KMS-11 (cell line): Measurements from ENCODE around the gene CALR.
A peak's percentile ranks its signal among the peaks of the same experiment; 100 is the strongest.

Experiments
- H2AFZ ChIP-seq: fragments of 200-600 bp; sonication (generic); 2 replicates; pipeline ENCODE4 v1.6.1; 2016; ENCODE audit warnings: antibody characterized with exemption, mixed run types, low read depth
- H3K27ac ChIP-seq: fragments of 200-600 bp; sonication (generic); 2 replicates; pipeline ENCODE4 v1.6.1; 2016; ENCODE audit warnings: mild to moderate bottlenecking, mixed run types
- H3K27me3 ChIP-seq: fragments of 200-600 bp; sonication (generic); 2 replicates; pipeline ENCODE4 v1.6.1; 2017; ENCODE audit warnings: mild to moderate bottlenecking, low read depth, mixed run types, moderate library complexity; ENCODE audit not compliant: insufficient read depth
- H3K36me3 ChIP-seq: fragments of 200-600 bp; sonication (generic); 2 replicates; pipeline ENCODE4 v1.6.1; 2017; ENCODE audit warnings: mild to moderate bottlenecking, mixed run types; ENCODE audit not compliant: insufficient read depth
- H3K4me1 ChIP-seq: fragments of 200-600 bp; sonication (generic); 2 replicates; pipeline ENCODE4 v1.6.1; 2016; ENCODE audit warnings: mild to moderate bottlenecking, low read depth, mixed run types; ENCODE audit not compliant: poor library complexity, severe bottlenecking
- H3K4me2 ChIP-seq: fragments of 200-600 bp; sonication (generic); 2 replicates; pipeline ENCODE4 v1.7.0; 2016; ENCODE audit warnings: mild to moderate bottlenecking, mixed run types
- H3K4me3 ChIP-seq: fragments of 200-600 bp; sonication (generic); IDR thresholded peaks from 2 replicates; pipeline ENCODE4 v1.6.1; 2017; ENCODE audit warnings: low read depth, low read length, mixed read lengths; ENCODE audit not compliant: insufficient read depth
- H3K79me2 ChIP-seq: fragments of 200-600 bp; sonication (generic); 2 replicates; pipeline ENCODE4 v1.6.1; 2016; ENCODE audit warnings: low read depth, mixed run types; ENCODE audit not compliant: insufficient read depth
- H3K9ac ChIP-seq: fragments of 200-600 bp; sonication (generic); 2 replicates; pipeline ENCODE4 v1.6.1; 2016; ENCODE audit warnings: mild to moderate bottlenecking, mixed run types
- H4K20me1 ChIP-seq: fragments of 200-600 bp; sonication (generic); 2 replicates; pipeline ENCODE4 v1.6.1; 2016; ENCODE audit warnings: mild to moderate bottlenecking, mixed run types; ENCODE audit not compliant: insufficient read depth
- TF ChIP-seq, protein P1 (sequence below): fragments of 200-600 bp; sonication (generic); conservative IDR thresholded peaks from 2 replicates; pipeline ENCODE4 v1.6.1; 2017; ENCODE audit warnings: low read depth, mild to moderate bottlenecking, antibody characterized with exemption, low read length, moderate library complexity, mixed read lengths

The CALR gene

DNA sequence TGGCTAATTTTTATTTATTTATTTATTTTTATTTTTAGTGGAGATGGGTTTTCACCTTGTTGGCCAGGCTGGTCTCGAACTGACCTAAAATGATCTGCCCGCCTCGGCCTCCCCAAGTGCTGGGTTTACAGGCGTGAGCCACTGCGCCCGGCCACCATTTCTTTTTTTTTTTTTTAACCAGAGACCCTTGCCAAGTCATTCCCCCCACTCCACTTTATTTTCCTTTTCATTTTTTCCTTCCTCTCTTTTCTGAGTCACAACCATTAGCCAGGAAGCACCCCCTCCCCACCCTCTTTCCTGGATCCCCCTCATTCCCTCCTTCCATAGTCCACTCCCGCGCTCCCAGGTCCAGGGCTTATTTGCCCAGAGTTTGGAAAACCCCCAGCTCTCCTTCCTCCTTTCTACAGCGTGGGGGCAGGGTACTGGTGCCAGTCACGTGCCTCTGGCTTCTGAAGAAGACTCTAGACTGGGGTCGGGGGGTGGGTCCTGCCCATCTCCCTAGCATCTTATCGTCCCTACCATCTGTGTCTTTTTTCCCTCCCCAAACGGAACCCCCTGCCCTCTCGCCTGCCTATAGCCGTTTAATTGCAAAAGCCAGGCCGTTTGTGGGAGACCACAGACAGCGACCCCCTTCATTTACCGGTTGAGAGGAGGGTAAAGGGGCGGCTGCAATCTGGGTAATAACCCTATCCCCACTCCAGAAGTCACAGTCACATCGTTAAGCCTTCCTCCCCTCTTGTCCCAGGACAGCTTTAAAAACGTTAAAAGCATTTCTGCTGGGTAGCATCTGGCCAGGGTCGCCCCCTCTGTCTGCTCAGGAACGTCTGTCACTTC lies 1.1 kb upstream of the CALR start:
- Histone ChIP-seq H3K27me3 (no peaks in the 10 kb centered on the region), H3K27ac (peak overlapping the region; percentile 83), H3K79me2 (peaks cover 51% of the 10 kb centered on the region), H3K4me1 (peaks cover 56% of the 10 kb centered on the region), H2AFZ (peak overlapping the region; percentile 58), H4K20me1 (peaks cover 11% of the 10 kb centered on the region), H3K36me3 (peaks cover 27% of the 10 kb centered on the region), H3K4me3 (no peak overlapping the region), H3K9ac (peak overlapping the region; percentile 97), H3K4me2 (peak overlapping the region; percentile 91)
- TF ChIP-seq, protein P1, sequence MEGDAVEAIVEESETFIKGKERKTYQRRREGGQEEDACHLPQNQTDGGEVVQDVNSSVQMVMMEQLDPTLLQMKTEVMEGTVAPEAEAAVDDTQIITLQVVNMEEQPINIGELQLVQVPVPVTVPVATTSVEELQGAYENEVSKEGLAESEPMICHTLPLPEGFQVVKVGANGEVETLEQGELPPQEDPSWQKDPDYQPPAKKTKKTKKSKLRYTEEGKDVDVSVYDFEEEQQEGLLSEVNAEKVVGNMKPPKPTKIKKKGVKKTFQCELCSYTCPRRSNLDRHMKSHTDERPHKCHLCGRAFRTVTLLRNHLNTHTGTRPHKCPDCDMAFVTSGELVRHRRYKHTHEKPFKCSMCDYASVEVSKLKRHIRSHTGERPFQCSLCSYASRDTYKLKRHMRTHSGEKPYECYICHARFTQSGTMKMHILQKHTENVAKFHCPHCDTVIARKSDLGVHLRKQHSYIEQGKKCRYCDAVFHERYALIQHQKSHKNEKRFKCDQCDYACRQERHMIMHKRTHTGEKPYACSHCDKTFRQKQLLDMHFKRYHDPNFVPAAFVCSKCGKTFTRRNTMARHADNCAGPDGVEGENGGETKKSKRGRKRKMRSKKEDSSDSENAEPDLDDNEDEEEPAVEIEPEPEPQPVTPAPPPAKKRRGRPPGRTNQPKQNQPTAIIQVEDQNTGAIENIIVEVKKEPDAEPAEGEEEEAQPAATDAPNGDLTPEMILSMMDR, result no peak

DNA sequence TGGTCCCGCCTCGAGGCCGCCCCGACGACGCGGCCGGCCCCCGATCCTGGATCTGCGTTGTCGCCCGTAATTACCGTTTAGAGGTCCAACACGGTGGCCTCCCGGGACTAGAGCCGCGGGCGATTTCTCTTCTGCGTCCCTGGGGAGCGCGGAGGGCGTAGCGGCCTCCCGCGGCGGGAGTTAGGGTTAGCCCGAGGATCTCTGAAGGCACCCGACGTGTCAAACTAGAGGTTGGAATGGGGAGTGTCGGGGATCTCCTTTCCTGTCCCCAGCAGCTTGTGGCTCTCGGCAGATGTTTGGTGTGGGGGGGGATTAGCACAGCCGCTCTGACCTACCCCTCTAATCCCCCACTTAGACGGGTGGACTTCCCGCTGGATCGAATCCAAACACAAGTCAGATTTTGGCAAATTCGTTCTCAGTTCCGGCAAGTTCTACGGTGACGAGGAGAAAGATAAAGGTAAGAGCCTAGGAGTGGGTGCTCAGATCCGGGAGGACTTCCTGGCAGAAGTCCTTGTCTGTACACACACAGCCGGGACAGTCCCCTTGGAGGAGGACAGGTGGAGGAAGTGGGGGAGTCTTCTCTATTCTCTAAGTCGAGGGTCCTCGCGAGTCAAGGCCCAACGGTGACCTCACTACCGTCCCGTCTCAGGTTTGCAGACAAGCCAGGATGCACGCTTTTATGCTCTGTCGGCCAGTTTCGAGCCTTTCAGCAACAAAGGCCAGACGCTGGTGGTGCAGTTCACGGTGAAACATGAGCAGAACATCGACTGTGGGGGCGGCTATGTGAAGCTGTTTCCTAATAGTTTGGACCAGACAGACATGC lies 581 bp downstream of the CALR start:
- TF ChIP-seq, protein P1, result 0 out of 2 replicates have a peak, but pooled peaks have one; percentile 13
- Histone ChIP-seq H3K9ac (peak overlapping the region; percentile 97), H3K36me3 (peaks cover 35% of the 10 kb centered on the region), H3K4me1 (peaks cover 61% of the 10 kb centered on the region), H3K27me3 (no peaks in the 10 kb centered on the region), H3K79me2 (peaks cover 40% of the 10 kb centered on the region), H4K20me1 (peaks cover 11% of the 10 kb centered on the region), H2AFZ (no peak overlapping the region), H3K4me2 (peak overlapping the region; percentile 96), H3K27ac (peak overlapping the region; percentile 83), H3K4me3 (peak overlapping the region; percentile 56)

- H2AFZ ChIP-seq, result no peak overlapping the region
- H3K4me3 ChIP-seq, result no peak overlapping the region
- H4K20me1 ChIP-seq, result peaks cover 11% of the 10 kb centered on the region
- peaks cover 35% of the 10 kb centered on the region for H3K36me3 ChIP-seq
- TF ChIP-seq, protein P1, result no peak
- H3K4me1 ChIP-seq, result peaks cover 67% of the 10 kb centered on the region
- H3K27ac ChIP-seq, result peak overlapping the region; percentile 83; the same call in 1 of the 2 replicates
- H3K79me2 ChIP-seq, result peaks cover 40% of the 10 kb centered on the region
- H3K4me2 ChIP-seq, result peak overlapping the region; percentile 96
- no peaks in the 10 kb centered on the region for H3K27me3 ChIP-seq
- H3K9ac ChIP-seq, result peak overlapping the region; percentile 97; the same call in 1 of the 2 replicates
Observed at GRCh38 chr19:12939975-12940423, 1.6 kb downstream of the CALR start.

- peaks cover 11% of the 10 kb centered on the region for H4K20me1 ChIP-seq
- H2AFZ ChIP-seq, result no peak overlapping the region
- TF ChIP-seq, protein P1, result no peak
- H3K79me2 ChIP-seq, result peaks cover 40% of the 10 kb centered on the region
- H3K4me3 ChIP-seq, result no peak overlapping the region
- H3K27me3 ChIP-seq, result no peaks in the 10 kb centered on the region
- H3K4me1 ChIP-seq, result peaks cover 71% of the 10 kb centered on the region
- H3K27ac ChIP-seq, result peak overlapping the region; percentile 83
- peak overlapping the region; percentile 96 for H3K4me2 ChIP-seq
- peak overlapping the region; percentile 97; the same call in 1 of the 2 replicates for H3K9ac ChIP-seq
- peaks cover 35% of the 10 kb centered on the region for H3K36me3 ChIP-seq
Observed at GRCh38 chr19:12940897-12941296, 2.5 kb downstream of the CALR start.
